Measurements from ENCODE around the gene SCT. TPM values are rescaled to one million over a fixed set of nuclear protein-coding genes. Genes with fewer than 3 reads are reported as not detected.

The SCT gene, protein sequence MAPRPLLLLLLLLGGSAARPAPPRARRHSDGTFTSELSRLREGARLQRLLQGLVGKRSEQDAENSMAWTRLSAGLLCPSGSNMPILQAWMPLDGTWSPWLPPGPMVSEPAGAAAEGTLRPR
- total RNA-seq, result not detected
- long read RNA-seq, result 0 reads

DNA sequence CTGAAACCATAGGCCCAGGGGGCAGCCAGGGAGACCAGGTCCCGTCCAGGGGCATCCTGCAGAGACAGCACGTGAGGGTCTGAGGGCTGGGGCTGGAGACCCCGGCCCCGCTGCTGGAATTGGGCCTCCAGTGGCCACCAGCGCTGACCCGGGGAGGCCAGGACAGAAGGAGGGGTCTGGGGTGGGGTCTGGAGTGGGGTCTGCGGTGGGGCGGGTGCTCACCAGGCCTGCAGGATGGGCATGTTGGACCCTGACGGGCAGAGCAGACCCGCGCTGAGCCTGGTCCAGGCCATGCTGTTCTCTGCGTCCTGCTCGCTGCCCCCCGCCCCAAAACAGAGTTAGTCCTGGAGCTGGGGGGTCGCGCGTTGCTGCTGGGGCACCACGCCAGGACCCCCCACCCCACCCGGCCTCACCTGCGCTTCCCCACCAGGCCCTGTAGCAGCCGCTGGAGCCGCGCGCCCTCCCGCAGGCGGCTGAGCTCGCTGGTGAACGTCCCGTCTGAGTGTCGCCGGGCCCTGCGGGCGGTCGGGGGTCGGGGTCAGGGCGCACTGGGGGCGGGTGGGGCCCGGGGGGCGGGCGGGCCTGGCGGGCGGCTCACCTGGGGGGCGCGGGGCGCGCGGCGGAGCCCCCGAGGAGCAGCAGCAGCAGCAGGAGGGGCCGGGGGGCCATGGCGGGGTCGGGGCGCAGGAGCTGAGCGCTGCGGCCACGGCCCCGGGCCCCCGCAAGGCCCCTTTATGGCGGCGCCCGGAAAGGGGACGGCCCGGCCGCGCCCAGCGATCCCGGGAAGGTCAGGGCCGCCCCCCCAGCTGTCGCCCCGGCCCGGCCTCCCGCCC lies at the start of gene SCT:
Gene SCT, minus strand, starts transcription at position 707 of the 833 bp plus-strand sequence. Its CDS starts 38 bp downstream, at position 669.
- Histone ChIP-seq H3K27ac (no peak within 1 kb of the TSS), H3K4me3 (no peak within 1 kb of the TSS), H3K27me3 (ENCODE audit: low read depth) (peaks cover 22% of the 10 kb centered on the region), H3K9me3 (no peaks in the 10 kb centered on the region), H3K4me1 (no peaks in the 10 kb centered on the region), H3K36me3 (no peaks in the 10 kb centered on the region)
- DNase-seq (peak; percentile 37), ATAC-seq (no peak)
- intact Hi-C loops (cut with DNase I), result no loop called here
- TF ChIP-seq, protein P1, sequence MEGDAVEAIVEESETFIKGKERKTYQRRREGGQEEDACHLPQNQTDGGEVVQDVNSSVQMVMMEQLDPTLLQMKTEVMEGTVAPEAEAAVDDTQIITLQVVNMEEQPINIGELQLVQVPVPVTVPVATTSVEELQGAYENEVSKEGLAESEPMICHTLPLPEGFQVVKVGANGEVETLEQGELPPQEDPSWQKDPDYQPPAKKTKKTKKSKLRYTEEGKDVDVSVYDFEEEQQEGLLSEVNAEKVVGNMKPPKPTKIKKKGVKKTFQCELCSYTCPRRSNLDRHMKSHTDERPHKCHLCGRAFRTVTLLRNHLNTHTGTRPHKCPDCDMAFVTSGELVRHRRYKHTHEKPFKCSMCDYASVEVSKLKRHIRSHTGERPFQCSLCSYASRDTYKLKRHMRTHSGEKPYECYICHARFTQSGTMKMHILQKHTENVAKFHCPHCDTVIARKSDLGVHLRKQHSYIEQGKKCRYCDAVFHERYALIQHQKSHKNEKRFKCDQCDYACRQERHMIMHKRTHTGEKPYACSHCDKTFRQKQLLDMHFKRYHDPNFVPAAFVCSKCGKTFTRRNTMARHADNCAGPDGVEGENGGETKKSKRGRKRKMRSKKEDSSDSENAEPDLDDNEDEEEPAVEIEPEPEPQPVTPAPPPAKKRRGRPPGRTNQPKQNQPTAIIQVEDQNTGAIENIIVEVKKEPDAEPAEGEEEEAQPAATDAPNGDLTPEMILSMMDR (IDR thresholded peaks at IDR 0.05), result no peak

DNA sequence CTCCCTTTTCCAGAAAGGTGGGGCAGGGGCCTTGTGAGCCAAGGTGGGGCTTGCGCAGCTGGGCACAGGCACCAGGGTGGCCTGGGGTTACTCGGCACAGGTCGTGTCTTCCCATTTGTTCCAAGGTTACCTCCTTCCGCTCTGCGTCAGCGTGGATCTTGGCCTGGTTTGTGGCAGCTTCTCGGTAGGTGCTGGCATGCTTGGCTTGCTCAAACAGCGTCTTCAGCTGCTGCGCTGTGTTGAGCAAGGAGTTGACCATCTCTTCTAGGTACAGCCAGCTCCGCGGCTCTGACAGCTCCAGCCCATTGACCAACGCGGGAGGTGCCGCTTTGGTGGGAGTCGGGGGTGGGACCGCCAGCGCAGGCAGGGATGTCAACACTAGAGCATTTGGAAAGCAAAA lies 47.4 kb upstream of the SCT start:
- H3K27ac ChIP-seq, result no peak overlapping the region
- intact Hi-C loops (cut with DNase I), result no loop called here
- H3K4me1 ChIP-seq, result no peaks in the 10 kb centered on the region
- DNase-seq (no peak), ATAC-seq (no peak)
- TF ChIP-seq, protein P1 (IDR thresholded peaks at IDR 0.05), result no peak
- H3K36me3 ChIP-seq, result peaks cover 62% of the 10 kb centered on the region
- H3K9me3 ChIP-seq, result no peaks in the 10 kb centered on the region
- no peak overlapping the region for H3K4me3 ChIP-seq
- no peaks in the 10 kb centered on the region for H3K27me3 ChIP-seq (ENCODE audit: low read depth)

DNA sequence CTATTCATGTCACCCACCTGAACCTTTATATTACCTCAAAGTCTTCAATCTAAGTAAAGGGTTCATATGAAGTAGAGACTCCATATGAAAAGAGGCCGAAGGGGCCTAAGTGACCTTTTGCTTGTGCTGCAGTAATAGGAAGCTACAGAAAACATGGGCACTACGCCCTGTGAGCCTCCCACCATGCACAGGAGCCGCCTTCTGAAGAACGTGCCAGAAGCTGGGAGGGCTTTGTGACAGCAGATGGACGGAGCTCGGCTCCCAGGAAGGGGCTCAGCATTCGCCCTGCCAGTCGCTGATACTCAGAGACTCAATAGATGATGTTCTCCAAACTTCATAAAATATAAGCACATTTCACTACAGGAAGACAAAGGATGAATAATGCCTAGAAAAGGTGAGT lies 46.9 kb upstream of the SCT start:
- TF ChIP-seq, protein P1 (IDR thresholded peaks at IDR 0.05), result no peak
- H3K4me3 ChIP-seq, result no peak overlapping the region
- no peaks in the 10 kb centered on the region for H3K4me1 ChIP-seq
- ATAC-seq (no peak), DNase-seq (no peak)
- H3K9me3 ChIP-seq, result no peaks in the 10 kb centered on the region
- peaks cover 59% of the 10 kb centered on the region for H3K36me3 ChIP-seq
- no peak overlapping the region for H3K27ac ChIP-seq
- intact Hi-C loops (cut with DNase I), result no loop called here
- H3K27me3 ChIP-seq (ENCODE audit: low read depth), result no peaks in the 10 kb centered on the region

DNA sequence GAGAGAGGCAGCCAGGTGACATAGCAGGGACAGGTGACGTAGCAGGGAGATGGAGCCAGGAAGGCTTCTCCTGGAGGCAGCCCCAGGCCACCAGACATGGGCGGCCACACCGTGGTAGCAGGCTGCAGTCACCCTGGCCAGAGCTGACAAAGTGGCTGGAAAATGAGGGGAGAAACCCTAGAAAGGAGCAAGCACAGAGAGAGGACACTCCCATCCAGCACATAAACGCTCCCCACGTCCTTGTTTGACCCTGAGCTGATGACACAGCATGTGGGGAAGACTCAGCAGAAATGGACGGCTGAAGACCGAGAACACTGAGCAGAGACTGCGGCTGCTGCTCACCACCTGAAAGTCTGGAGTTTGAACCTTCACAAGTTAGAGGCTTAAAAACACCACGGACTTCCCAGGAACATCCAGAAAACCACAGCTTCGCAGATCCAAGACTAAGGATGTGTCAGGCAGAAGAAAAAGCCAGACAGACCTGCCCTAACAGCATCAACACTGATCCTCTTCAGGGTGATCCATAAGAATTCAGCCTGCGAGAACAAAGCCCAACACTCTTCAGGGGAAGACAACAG lies 38.8 kb upstream of the SCT start:
- DNase-seq, result no peak
- Histone ChIP-seq H3K9me3 (no peaks in the 10 kb centered on the region), H3K4me3 (no peak overlapping the region), H3K27me3 (ENCODE audit: low read depth) (no peaks in the 10 kb centered on the region), H3K36me3 (peaks cover 33% of the 10 kb centered on the region), H3K4me1 (no peaks in the 10 kb centered on the region), H3K27ac (no peak overlapping the region)
- intact Hi-C loops (cut with DNase I), result loop anchor here (10.0 kb wide), 1 partner anchor 59 kb away; no protein-coding TSS in a partner anchor
- TF ChIP-seq, protein P1 (IDR thresholded peaks at IDR 0.05), result no peak
- peak in 1 of 2 donors; percentile 40 for ATAC-seq

DNA sequence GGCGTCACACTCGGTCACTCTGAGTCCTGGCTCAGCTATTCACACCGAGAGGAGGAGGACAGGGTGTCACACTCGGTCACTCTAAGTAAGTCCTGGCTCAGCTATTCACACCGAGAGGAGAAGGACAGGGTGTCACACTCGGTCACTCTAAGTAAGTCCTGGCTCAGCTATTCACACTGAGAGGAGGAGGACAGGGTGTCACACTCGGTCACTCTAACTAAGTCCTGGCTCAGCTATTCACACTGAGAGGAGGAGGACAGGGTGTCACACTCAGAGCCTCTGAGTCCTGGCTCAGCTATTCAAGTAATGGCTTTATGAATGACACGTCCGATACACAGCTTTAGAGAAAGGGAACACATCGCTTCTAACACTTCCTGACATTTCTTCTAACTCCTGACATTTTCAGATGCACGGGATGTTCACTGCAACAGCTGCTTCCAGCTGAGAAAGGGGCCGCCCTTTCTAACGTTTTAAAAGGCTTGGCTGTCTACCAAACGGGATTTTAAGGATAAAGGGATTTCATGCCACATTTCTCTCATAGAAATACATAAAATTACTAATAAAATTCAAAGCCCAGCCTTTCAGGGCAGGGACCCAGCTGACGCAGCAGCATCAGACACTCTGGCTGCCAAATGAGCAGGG lies 38.2 kb upstream of the SCT start:
- Histone ChIP-seq H3K4me1 (no peaks in the 10 kb centered on the region), H3K36me3 (peaks cover 36% of the 10 kb centered on the region), H3K4me3 (no peak overlapping the region), H3K27me3 (ENCODE audit: low read depth) (no peaks in the 10 kb centered on the region), H3K27ac (no peak overlapping the region), H3K9me3 (no peaks in the 10 kb centered on the region)
- intact Hi-C loops (cut with DNase I), result loop anchor here (10.0 kb wide), 1 partner anchor 60 kb away; no protein-coding TSS in a partner anchor
- no peak for DNase-seq
- TF ChIP-seq, protein P1 (IDR thresholded peaks at IDR 0.05), result no peak
- ATAC-seq, result no peak

Data from lower lobe of right lung (tissue), 2 donors.